ENCODE data around the gene PTK6.

The PTK6 gene

DNA sequence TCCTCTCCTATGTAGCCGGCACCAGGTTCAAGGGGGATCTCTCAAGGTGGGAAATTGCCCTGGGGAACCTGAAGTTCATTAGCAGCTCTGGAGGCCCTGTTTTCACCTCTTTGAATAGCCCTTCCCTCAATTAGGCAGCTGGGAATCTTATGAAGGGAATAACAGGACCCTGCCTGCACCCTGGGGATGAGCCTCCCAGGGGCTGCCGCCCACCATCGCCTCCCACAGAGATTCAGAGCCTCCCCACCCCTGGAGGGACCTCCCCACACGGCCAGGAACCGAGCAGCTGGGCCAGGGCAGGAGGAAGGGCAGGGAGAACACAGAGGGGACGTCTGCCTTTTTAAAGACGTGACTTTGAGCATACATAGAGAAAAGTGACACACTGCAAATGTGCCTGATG, 33.7 kb downstream of the PTK6 start:
- no peak for DNase-seq

DNA sequence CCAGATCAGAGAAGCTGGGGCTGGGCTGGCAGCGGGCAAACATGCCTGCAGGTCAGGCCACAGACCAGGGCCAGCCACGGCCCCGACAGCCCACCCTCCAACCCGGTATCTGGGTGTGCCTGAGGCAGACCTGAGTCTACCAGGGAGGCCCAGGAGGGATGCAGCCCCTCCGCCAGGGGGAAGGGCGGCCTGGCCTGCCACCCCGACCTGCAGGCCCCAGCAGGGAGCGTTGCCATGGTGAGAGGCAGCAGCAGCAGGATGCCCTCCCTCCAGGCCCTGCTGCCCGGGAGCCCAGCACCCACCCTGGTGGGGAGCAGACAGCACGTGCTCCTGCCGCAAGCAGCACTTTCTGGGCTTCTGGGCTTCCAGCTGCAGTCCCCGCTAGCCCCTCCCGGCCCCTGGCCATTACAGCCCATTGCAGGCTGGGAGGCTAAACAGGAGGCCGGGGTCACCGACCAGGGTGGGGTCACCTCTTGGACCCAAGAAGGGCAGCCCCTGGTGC, 34.5 kb downstream of the PTK6 start:
- DNase-seq: no peak

DNA sequence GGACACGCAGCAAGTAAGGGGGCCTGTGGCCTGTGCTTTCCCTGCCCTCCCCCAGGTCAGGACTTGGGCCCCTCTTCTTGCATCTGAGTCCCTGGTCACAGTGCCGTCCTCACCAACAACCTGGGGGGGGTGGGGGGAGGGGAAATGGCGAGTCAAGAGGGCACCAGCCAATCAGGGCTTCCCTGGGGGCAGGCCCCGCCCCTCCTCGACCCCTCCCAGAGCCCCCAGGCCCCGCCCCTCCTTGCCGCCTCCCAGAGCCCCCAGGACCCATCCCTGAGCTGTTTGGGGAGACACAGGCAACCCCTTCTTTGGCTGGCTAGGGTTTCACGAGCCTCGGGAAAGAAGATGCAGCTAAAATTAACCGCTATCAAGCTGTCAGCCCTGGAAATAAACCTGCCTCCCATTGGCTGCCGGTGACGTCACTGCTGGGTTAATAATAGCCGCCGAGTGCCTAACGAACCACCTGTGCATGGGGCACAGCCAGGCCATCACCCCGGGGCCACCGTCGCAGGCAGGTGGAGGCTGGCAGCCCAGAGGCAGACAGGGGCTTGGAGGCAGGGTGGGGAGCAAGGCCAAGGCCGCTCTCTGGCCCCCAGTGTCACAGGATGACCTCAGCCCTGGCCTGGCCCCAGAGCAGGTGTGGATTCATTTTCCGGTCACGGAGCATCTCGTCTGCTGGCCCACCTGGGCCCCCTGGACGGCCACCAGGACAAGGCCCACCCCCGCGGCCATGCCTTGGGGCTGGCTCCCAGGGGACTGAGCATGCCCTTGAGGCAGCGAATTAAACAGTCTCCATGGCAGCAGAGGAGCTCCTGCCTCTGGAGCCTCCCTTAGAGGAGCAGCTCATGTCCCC, 35.1 kb downstream of the PTK6 start:
- DNase-seq: no peak

DNA sequence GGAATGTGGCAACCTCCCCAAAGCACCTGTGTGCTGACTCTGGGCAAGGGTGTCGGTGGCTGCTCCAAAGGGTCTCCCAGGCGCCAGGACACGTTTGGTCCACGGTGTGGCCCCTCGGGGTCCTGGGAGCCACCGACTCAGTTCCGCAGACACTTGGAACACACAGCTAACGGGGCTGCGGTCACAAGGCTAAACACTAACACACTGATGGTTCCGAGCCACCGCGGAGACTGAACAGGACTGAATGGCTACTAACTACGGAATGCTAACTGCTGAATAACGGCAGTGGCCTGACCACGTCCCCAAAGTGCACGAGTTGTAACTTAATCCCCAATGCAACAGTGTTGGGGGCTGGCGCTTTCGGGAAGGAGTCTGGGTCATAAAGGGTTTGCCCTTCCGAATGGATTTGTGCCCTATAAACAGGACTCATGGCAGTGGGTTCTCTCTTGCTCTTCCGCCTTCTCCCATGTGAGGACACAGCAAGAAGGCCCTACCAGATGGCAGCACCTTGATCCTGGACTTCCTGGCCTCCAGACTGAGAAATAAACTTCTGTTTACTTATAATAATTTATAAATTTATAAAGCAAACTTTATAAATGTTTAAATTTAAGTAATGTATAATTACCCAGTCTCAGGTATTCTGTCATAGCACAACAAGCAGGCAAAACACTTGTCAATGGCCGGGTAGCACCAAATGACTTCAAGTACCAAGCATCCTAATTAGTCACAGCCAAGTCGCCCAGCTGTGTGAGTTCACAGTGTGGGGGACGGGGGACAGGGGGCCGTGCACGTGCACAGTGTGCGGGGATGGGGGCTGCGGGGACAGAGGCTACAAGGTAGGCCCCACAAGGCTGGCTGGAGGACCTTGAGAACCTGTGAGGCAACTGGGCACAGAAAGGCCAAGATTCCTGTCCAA, 36.0 kb downstream of the PTK6 start:
- DNase-seq: no peak

DNA sequence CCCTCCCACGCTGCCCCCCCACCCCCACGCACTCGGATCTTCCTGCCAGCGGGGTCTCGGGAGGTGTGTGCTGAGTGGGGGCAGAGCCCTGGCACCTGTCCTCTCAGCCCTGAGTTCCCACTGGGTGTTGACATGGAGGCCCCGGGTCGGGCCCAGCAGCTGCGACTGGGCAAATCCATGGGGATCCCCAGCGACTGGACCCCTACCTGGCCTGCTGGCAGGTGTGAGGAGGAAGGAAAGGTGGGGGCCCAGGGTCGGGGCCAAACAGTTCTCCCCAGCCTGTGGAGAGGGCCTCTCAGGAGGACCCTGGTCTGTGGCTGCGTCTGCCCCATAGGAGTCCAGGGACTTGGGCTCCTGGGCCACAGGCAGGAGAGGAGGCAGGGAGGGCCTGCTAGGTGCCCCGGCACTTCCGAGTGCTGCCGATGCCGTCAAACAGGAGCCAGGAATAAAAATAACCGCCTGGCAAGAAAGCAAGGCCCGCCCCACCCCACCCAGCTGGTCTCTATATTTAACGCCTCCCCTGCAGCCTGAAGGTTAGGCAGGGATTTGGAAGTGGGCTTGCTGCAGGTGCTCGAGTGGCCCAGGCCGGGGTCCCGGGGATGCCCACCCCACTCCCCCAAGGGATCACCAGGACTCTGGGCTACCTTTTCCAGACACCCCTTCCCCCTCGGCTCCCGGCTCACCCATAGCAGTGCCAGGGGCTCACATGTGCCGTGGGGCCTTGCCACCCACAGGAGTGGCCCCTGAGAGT, 36.9 kb downstream of the PTK6 start:
- no peak for DNase-seq

DNA sequence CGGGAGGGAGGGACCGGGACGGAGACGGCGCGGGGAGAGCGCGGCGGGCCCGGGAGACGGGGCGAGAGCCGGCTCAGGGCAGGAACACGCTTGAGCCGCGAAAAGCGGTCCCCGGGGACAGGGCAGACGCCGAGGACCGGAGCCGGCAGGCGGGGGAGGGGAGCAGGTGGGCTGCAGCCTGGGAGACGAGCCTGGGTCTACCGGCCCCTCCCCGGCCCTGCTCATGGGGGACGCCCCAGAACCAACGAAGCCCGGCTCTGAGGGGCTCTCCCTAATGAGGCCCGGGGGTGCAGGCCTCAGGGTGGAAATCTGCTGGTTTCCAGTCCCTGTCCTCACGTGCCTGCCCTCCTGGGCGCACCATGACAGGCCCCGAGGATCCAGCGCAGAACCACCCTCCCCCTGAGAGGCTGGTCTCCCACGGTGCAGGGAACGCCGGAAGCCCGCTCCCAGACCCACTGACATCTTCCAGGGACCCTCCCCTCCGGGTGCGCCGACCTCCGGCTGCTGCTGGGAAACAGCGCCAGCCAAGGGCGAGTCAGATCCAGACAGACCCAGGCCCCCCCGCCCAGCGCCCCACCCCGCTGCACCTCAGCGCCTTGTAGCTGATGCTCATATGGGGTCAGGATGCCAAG, 37.7 kb downstream of the PTK6 start:
- DNase-seq: no peak

DNA sequence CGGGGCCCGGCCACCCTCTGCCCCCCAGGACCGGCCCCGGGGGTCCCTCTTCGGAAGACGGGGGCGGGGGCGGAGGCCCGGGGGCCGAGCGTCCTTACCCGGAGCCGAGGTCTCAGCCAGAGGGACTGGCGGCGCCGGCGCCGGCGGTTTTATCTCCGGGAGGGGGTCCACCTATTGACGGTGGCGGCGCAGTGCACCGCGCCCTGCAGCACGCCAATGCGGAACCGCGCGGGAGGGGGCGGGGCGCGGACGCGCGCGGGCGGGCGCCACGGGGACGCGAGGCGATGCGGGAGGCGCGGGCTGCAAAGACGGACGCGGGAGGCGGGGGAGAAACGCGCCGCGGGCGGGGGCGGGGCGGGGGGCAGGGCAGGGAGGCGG, 38.2 kb downstream of the PTK6 start, which contains the start of gene EEF1A2:
Gene EEF1A2 (minus strand): TSS at position 124 of the 378 bp plus-strand sequence. CDS start 1,320 bp downstream, outside the sequence.
- peak; percentile 40 for DNase-seq

DNA sequence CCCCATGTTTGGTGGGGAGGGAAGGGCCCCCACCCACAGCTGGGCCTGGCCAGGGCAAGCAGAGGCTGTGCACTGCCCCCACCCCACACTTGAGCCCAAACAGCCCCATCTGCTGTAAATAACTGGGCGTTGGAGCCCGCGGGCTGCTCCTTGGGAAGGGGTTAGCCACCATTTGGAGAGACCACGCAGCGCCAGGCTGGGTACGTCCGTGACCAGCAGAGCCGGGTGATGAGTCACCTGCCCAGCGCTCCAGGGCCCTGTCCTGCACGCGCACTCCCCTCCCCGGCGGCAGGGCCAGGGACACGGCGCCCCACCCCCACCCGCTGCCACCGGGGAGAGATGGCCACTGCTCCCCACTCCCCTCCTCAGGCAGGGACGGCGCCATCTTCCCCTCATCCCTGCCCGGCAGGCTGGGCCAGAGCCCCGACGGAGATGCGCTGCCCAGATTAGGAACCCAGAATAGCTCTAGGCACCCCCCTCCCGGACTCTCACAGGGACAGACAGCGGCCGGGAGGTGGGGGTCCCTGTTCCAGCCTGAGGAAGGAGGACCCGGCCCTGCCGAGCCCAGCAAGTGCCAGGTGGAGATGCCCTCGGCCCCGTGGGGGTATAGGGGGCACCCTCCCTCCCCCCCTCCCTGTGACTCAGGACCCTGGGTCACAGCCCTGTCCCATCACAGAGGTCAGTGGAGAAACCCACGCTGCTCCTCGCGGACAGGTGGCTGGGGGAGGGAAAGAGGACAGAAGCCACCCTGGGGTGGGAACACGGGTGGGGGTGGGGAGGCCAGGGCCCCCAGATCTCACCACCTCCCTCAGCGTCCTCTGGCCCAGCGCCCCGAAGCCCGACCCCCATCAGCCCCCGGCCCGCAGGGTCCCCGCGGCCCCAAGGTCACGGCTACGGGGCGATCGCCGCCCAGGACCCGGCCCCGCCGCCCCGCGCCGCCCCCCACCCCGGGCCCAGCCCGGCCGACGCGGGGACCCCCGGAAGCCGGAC, 38.9 kb downstream of the PTK6 start:
- no peak for DNase-seq

DNA sequence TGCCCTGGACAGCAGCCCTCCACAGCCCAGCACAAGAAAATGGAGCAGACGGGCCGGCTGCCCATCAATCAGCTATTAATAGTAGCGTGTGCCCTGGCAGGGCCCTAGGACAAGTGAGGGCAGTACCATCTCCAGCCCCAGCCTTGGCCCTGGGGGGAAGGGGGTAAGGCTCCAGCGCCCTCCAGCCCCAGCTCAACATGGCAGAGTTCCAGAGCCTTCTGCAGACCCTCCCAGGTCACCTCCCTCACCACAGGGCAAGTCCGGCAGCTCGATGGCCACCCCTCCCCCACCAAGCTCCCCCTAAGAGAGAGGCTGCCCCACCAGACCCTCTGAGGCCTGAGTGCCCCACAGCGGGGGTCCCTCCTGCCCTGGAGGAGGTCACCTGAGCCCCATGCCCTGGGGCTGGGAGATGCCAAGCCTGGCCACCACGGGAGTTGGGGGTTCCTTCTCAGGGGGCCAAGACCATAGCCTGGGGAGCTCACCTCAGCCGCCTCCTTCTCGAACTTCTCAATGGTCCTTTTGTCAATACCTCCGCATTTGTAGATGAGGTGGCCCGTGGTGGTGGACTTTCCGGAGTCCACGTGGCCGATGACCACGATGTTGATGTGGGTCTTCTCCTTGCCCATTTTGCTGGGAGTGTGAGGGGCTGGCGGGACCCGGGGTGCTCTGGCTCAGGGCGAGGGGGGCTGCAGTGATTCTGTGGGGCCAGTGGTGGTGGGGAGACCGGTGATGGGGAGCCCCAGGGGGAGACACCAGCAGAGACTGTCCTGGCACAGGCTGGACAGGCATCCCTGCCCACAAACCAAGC, 39.8 kb downstream of the PTK6 start:
- no peak for DNase-seq

DNA sequence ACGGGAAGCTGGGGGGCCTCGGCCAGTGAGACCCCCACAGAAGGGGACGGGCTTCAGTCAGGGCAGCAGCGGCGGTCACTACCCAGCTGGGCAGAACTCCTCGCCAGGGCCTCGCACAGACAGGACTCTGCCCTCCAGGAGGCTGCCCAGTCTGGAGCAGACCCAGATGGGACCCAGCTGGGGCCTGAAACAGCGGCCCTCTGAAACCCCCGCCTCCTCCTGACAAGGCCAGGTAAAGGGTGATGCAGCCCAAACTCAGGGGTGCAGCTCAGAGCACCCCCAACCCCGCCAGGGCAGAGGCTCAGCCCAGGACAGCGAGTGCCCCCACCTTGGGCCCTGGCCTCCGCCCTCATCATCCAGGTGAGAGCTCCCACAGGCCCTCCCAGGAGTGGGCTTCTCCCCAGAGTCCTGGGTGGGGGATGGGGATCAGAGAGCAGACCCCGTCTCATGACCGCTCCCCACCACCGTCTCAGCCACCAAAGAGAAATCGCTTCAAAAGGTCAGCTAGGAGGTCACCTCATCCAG, 40.5 kb downstream of the PTK6 start:
- DNase-seq: no peak

DNA sequence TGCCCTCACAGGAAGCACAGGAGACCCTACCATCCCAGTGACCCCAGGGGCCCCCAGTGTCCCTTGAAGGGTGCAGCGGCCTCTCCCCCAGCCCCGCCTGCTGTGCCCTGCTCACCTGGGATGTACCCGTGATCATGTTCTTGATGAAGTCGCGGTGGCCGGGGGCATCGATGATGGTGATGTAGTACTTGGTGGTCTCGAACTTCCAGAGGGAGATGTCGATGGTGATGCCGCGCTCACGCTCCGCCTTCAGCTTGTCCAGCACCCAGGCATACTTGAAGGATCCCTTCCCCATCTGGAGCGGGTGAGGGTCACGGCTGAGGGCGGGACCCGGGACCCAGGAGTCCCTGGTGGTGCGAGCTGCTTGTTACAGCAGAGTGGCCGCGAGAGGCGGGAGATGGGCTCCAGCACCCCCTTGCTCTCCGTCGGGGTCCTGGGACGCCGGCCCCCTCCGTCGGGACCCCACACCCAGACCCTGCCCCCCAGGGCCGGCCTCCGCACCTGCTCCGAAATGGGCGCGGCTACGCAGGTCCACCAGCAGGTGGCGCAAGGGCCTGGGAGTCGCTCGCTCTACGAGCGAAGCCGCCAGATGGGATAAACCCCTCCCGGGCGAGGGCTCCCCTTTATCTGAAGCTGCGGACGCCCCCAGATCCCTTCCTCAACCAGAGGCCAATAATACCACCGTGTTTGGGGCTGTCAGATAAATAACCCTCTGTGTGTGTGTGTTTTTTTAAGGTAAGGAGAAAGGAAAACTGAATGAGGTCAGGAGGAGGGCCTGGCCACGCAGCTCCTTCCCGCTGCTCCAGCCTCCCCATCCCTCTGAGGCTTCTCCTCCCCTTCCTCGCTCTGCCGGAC, 41.2 kb downstream of the PTK6 start:
- peak; percentile 85 for DNase-seq

DNA sequence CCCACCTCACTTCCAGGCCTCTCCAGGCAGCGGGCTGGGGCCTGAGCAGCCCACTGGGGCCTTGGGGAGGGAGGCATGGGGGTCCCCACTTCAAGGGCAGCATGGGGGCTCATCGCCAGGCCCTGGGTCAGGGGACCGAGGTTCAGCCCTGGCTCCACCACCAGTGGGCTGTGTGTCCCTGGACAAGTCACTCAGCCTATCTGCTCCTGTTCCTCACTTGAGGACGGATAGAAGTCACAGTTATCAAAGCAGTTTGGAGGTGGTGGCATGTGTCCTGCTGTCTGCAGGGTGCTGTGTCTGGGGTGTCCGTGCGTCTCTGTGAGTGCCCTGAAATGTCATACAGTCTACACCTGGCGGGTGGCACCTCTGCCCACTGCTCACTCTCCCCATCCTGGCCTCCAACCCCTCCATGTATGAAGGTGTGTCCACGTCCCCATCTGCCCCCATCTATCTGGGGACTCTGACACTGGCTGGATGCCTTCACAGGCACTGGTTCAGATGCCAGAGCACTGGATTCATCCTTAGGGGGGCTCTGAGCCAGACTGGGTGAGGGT, 41.9 kb downstream of the PTK6 start:
- DNase-seq: no peak

DNA sequence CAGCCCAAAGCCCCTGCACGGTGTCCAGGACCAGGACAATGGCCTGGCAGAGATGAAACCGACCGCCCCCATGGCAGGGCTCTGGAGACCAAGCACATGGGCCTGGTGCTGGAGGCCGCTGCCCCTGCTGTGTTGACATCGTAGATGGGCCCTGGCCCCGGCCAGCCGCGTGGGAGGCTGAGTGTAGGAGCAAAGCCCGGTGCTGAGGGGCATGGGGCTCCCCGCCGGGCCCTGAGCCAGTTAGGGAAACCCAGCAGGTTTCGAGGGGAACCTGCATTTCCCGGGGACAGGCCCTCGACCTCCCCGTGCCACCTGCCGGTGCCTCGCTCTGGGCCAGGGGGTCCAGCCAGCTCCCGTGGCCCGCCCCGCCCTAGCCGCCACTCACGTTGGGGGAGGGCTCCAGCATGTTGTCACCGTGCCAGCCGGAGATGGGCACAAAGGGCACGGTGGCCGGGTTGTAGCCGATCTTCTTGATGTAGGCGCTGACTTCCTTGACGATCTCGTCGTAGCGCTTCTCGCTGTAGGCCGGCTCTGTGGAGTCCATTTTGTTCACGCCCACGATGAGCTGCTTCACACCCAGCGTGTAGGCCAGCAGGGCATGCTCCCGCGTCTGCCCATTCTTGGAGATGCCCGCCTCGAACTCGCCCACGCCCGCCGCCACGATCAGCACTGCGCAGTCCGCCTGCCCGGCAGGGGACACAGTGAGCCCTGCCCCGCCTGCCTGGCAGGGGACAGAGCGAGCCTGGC, 42.6 kb downstream of the PTK6 start:
- no peak for DNase-seq

DNA sequence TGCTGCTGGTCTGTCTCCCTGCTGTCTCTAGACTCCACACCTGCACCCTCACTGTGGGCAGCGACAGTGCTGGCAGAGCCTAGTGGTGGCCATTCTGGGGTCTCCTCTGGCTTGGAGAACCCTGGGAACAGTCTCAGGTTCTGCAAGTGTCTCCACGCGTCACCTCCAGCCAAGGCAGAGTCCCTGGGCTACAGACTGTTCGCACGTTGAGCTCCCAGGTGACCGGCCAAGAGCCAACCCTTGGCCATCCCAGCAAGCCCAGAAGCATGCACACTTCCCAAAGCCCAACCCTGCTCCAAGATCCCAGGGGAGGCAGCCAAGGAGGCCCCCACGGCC, 43.1 kb downstream of the PTK6 start:
- DNase-seq: no peak

DNA sequence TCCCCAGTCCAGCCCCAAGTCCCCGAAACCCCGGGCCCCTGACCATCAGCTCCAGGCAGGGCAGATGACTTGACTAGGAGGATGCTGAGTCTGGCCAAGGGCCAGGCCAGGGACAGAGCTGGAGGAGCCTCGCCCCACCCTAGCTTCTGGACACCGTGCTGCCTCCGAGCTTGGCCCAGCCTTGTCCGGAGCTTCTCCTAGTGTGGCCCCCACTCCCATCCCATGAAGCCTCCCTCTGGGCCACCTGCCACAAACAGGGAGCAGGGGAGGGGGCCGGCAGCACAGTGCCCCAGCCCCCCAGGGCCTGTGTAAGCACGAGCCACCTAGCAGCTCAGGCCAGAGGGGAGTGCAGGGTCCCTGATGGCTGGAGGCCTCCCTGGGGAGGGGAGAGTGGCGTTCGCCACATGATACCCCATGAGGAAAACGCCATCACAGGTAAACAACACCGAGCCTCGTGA, 43.6 kb downstream of the PTK6 start:
- no peak for DNase-seq

DNA sequence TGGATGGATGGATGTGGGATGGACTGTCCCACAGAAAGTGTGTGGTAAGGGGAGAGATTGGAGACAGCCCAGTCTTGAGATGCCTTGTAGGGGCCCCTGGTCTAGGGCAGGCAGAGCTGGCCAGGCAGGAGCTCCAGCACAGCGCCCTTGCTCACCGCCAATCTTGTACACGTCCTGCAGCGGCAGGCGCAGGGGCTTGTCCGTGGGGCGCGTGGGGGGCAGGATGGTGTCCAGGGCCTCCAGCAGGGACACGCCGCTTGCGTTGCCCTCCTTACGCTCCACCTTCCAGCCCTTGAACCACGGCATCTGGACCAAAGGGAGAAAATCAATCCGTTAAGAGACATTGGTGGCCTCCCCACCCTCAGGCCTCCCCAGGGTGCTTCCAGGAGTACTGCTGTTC, 44.2 kb downstream of the PTK6 start:
- no peak for DNase-seq

DNA sequence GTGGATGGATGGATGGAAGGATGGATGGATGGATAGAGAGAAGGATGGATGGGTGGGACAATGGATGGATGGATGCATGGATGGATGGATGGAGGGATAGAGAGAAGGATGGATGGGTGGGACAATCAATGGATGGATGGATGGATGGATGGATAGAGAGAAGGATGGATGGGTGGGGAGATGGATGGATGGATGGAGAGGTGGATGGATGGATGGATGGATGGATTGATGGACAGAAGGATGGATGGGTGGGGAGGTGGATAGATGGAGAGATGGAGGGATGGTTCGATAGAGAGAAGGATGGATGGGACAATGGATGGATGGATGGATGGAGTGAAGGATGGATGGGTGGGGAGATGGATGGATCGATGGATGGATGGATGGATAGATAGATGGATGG, 44.7 kb downstream of the PTK6 start:
- no peak for DNase-seq

DNA sequence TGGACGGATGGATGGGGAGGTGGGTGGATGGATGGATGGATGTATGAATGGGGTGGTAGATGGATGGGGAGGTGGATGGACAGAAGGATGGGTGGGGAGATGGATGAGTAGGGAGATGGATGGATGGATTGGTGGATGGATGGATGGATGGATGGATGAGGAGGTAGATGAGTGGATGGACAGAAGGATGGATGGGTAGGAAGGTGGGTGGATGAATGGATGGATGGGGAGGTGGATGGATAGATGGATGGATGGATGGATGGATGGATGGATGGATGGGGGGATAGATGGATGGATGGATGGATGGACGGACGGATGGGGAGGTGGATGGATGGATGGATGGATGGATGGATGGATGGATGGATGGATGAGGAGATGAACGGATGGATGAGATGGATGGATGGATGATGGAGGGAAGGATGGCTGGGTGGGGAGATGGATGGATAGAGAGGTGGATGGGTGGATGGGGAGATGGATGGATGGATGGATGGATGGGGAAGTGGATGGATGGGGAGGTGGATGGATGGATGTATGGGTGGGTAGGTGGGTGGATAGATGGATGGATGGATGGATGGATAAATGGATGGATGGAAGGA, 45.4 kb downstream of the PTK6 start:
- no peak for DNase-seq

All from stimulated activated CD4-positive, alpha-beta T cell treated with anti-CD3 and anti-CD28 coated beads, Interleukin-15, amount 100 ng/mL, for 24 hours (primary cell).